NT2/D1 (cell line): Measurements from ENCODE around the gene PA2G4.

Experiments
- SUZ12 ChIP-seq: IDR thresholded peaks from 2 replicates; pipeline ENCODE4 v1.6.1; 2011; ENCODE audit not compliant: insufficient read length, insufficient read depth; ENCODE audit errors: extremely low read depth
- YY1 ChIP-seq: IDR thresholded peaks from 2 replicates; pipeline ENCODE4 v1.6.1; 2011; ENCODE audit not compliant: insufficient read length, insufficient read depth
- ZNF274 ChIP-seq: IDR thresholded peaks from 2 replicates; pipeline ENCODE4 v1.6.1; 2011; ENCODE audit warnings: mild to moderate bottlenecking, low read depth, low read length

GRCh38 chr12:56162468-56163290 is 58.3 kb downstream of the PA2G4 start:
- TF ChIP-seq ZNF274 (no peak), YY1 (no peak), SUZ12 (no peak)
